NCI-H2196 (cell line): ENCODE measurements around the gene TSPYL2.

Source experiments
- DNase-seq: peaks from one replicate; lab custom pipeline; 2025; ENCODE audit not compliant: unreplicated experiment; lab: John Stamatoyannopoulos, UW

Gene TSPYL2

GRCh38 chrX:53122013-53122412, 39.8 kb downstream of the TSPYL2 start:
- no peak for DNase-seq

- no peak for DNase-seq
Measured at GRCh38 chrX:53125506-53125905, 43.3 kb downstream of the TSPYL2 start.

GRCh38 chrX:53126377-53126776, 44.2 kb downstream of the TSPYL2 start:
- DNase-seq, result no peak

GRCh38 chrX:53128097-53128749, 46.1 kb downstream of the TSPYL2 start:
- no peak for DNase-seq

GRCh38 chrX:53133400-53133799, 51.2 kb downstream of the TSPYL2 start:
- DNase-seq, result no peak

GRCh38 chrX:53135581-53135980, 53.4 kb downstream of the TSPYL2 start:
- DNase-seq, result no peak
